IMR-90 (cell line): ENCODE results near the gene RNF34. TPM values are rescaled to one million over a fixed set of nuclear protein-coding genes. Genes with fewer than 3 reads are reported as not detected.

Experiments used
- ATAC-seq: fragments of 200-7000 bp; cut with Tn5 transposase; 2 replicates; pipeline ENCODE4 v1.9.1; 2020; ENCODE audit warnings: low read depth, mild to moderate bottlenecking, moderate library complexity
- BruUV-seq: library from RNA; stranded (reverse); fragments of 400-500 nt; replicated peaks from 2 replicates; lab custom pipeline; 2021; lab: Mats Ljungman, UMichigan
- CTCF ChIA-PET: fragments of 300-600 bp; formaldehyde crosslinking; extraction: SDS; loops from one replicate; lab custom pipeline; 2021; ENCODE audit warnings: antibody characterized with exemption; lab: Yijun Ruan, JAX
- POLR2A ChIA-PET: fragments of 300-600 bp; sonication (Branson Sonifier 250); formaldehyde crosslinking; loops from one replicate; lab custom pipeline; 2022; ENCODE audit warnings: antibody characterized with exemption; ENCODE audit not compliant: unreplicated experiment; lab: Charles Lee
- DNase-seq: peaks from one replicate; pipeline ENCODE4 v3.0.0; 2013
- H2AFZ ChIP-seq: replicated peaks from 2 replicates; pipeline ENCODE3; 2013; ENCODE audit warnings: low read length, mild to moderate bottlenecking; ENCODE audit not compliant: poor library complexity
- H2AK5ac ChIP-seq: 2 replicates; pipeline ENCODE4 v1.6.1; 2013; ENCODE audit warnings: low read depth, low read length, inconsistent platforms
- H2AK9ac ChIP-seq: replicated peaks from 2 replicates; pipeline ENCODE3; 2013; ENCODE audit warnings: mild to moderate bottlenecking, low read depth, low read length, moderate library complexity; ENCODE audit not compliant: poor library complexity
- H2BK120ac ChIP-seq: 2 replicates; pipeline ENCODE4 v1.6.1; 2013; ENCODE audit warnings: low read depth, low read length, inconsistent platforms
- H2BK15ac ChIP-seq: 3 replicates; pipeline ENCODE4 v1.6.1; 2013; ENCODE audit warnings: low read depth, low read length, inconsistent platforms
- H2BK20ac ChIP-seq: 2 replicates; pipeline ENCODE4 v1.6.1; 2013; ENCODE audit warnings: low read depth, mild to moderate bottlenecking, inconsistent platforms, low read length, moderate library complexity
- H2BK5ac ChIP-seq: 2 replicates; pipeline ENCODE4 v1.6.1; 2013; ENCODE audit warnings: mild to moderate bottlenecking, low read depth, low read length, inconsistent platforms; ENCODE audit not compliant: poor library complexity, severe bottlenecking
- H3K14ac ChIP-seq: replicated peaks from 2 replicates; pipeline ENCODE4 v1.6.1; 2013; ENCODE audit warnings: low read depth, low read length, inconsistent platforms
- H3K18ac ChIP-seq: 2 replicates; pipeline ENCODE4 v1.6.1; 2013; ENCODE audit warnings: low read depth, low read length, control low read depth
- H3K23ac ChIP-seq: 2 replicates; pipeline ENCODE4 v1.6.1; 2013; ENCODE audit warnings: low read depth, low read length, inconsistent platforms
- H3K27ac ChIP-seq: 2 replicates; pipeline ENCODE4 v1.5.1; 2013; ENCODE audit warnings: mild to moderate bottlenecking, control low read depth, low read length; ENCODE audit not compliant: insufficient read depth
- H3K27me3 ChIP-seq: 2 replicates; pipeline ENCODE4 v1.6.1; 2013; ENCODE audit warnings: low read length; ENCODE audit not compliant: control insufficient read depth, insufficient read depth
- H3K36me3 ChIP-seq: 2 replicates; pipeline ENCODE4 v1.6.1; 2013; ENCODE audit warnings: low read length, mixed read lengths; ENCODE audit not compliant: control insufficient read depth, insufficient read depth
- H3K4ac ChIP-seq: 2 replicates; pipeline ENCODE4 v1.6.1; 2013; ENCODE audit warnings: low read depth, low read length, inconsistent platforms
- H3K4me1 ChIP-seq: 2 replicates; pipeline ENCODE4 v1.6.1; 2013; ENCODE audit warnings: low read length, mixed read lengths; ENCODE audit not compliant: control insufficient read depth, insufficient read depth
- H3K4me2 ChIP-seq: 2 replicates; pipeline ENCODE4 v1.6.1; 2013; ENCODE audit warnings: low read depth, mild to moderate bottlenecking, control low read depth, low read length, moderate library complexity
- H3K4me3 ChIP-seq: 2 replicates; pipeline ENCODE4 v1.5.1; 2013; ENCODE audit warnings: low read depth, mild to moderate bottlenecking, control low read depth, low read length, moderate library complexity; ENCODE audit not compliant: insufficient read depth
- H3K56ac ChIP-seq: 2 replicates; pipeline ENCODE4 v1.6.1; 2013; ENCODE audit warnings: low read length, inconsistent platforms; ENCODE audit not compliant: insufficient read depth; ENCODE audit errors: extremely low read depth
- H3K79me1 ChIP-seq, 2 experiments: 2 replicates each; pipeline ENCODE4 v1.6.1; 2013; ENCODE audit warnings: low read length in 2 of 2, inconsistent platforms in 1 of 2, low read depth in 1 of 2
- H3K9ac ChIP-seq: 2 replicates; pipeline ENCODE4 v1.6.1; 2013; ENCODE audit warnings: low read depth, low read length, control low read depth
- H3K9me1 ChIP-seq: 2 replicates; pipeline ENCODE4 v1.6.1; 2013; ENCODE audit warnings: low read length, inconsistent platforms; ENCODE audit not compliant: insufficient read depth
- H3K9me3 ChIP-seq: 2 replicates; pipeline ENCODE4 v1.6.1; 2013; ENCODE audit warnings: low read length; ENCODE audit not compliant: control insufficient read depth, insufficient read depth
- H4K20me1 ChIP-seq: 2 replicates; pipeline ENCODE4 v1.6.1; 2013; ENCODE audit warnings: low read length, inconsistent platforms; ENCODE audit not compliant: insufficient read depth
- H4K5ac ChIP-seq: 2 replicates; pipeline ENCODE4 v1.6.1; 2013; ENCODE audit warnings: mild to moderate bottlenecking, low read depth, low read length, control low read depth
- H4K8ac ChIP-seq, 2 experiments: 2 replicates each; pipeline ENCODE4 v1.6.1; 2013; ENCODE audit warnings: low read depth in 2 of 2, low read length in 2 of 2, control low read depth in 1 of 2, inconsistent platforms in 1 of 2
- H4K91ac ChIP-seq: 2 replicates; pipeline ENCODE4 v1.6.1; 2013; ENCODE audit warnings: low read depth, low read length, inconsistent platforms; ENCODE audit not compliant: insufficient read depth
- ELK1 ChIP-seq: fragments of 150-350 bp; IDR thresholded peaks from 2 replicates; pipeline ENCODE4 v1.6.1; 2016; ENCODE audit warnings: low read depth, mild to moderate bottlenecking, low read length, moderate library complexity, borderline replicate concordance
- POLR2A ChIP-seq: IDR thresholded peaks from 2 replicates; pipeline ENCODE4 v1.6.1; 2012; ENCODE audit warnings: mild to moderate bottlenecking, low read depth, low read length
- SMC3 ChIP-seq: fragments of 150-350 bp; IDR thresholded peaks from 2 replicates; pipeline ENCODE4 v1.6.1; 2016; ENCODE audit warnings: low read depth, mild to moderate bottlenecking, antibody characterized with exemption, low read length, moderate library complexity
- USF2 ChIP-seq: fragments of 150-350 bp; IDR thresholded peaks from 2 replicates; pipeline ENCODE4 v1.6.1; 2017; ENCODE audit warnings: mild to moderate bottlenecking, antibody characterized with exemption, low read length, low read depth
- WGBS, 2 experiments: methylation state at CpG; one replicate each; pipeline versions ENCODE4 v1.1.5 to v1.1.7; 2013; ENCODE audit warnings: missing lambda C conversion rate in 2 of 2; ENCODE audit not compliant: insufficient read length in 1 of 2; ENCODE audit errors: extremely low coverage in 2 of 2; 5-methylcytosine and 5-hydroxymethylcytosine counted together
- dilution Hi-C: fragments of 300-500 bp; cut with HindIII; formaldehyde crosslinking; loops from one replicate; pipeline ENCODE4 v1.14.3; 2018; ENCODE audit warnings: low sequenced_read_pairs; ENCODE audit not compliant: unreplicated experiment
- in situ Hi-C: fragments of 300-500 bp; cut with MboI; formaldehyde crosslinking; loops from 3 replicates; pipeline ENCODE4 v1.14.3; 2019; ENCODE audit warnings: low sequenced_read_pairs, inconsistent platforms, mixed read lengths
- intact Hi-C: fragments of 100-400 bp; cut with micrococcal nuclease; formaldehyde crosslinking; loops from 2 replicates; pipeline ENCODE4 v1.10.0; 2022
- polyA plus RNA-seq, 3 experiments: library from polyadenylated mRNA; depleted of rRNA; stranded (reverse); fragments of >200 nt; gene quantifications; 2 replicates each; pipeline ENCODE4 v1.2.3, GENCODE V29; 2012; ENCODE audit warnings: low replicate concordance in 1 of 3
- total RNA-seq: library from RNA; depleted of rRNA; stranded (reverse); fragments of >200 nt; gene quantifications from 2 replicates; pipeline ENCODE4 v1.2.3, GENCODE V29; 2012

Gene RNF34
- total and polyA plus RNA-seq, 2 of the 4 experiments (the other 2 are of a cell fraction) = 33.2 to 69.5 TPM

DNA sequence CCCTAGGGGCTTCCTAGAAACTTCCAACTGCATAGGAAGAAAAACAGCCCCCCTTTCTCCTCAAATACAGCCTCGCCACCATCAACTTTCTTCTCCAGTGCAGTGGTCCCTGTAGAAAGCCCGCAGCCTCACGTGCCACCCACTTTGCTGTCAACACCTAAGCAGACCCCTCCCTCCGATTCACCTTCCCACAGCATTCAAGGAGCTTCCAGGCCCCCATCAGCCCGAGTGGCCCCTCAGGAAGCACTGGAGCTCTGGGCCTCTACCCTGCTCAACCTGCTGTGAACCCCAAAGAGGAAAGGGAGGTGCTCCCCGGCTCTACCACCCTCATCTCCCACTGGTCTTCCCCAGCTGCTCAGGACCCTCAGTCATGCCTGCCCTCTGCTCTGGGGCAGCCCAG is 55.0 kb downstream of the RNF34 start:
- Histone ChIP-seq H4K5ac (no peak overlapping the region), H2BK20ac (no peak overlapping the region), H3K27me3 (no peaks in the 10 kb centered on the region), H3K36me3 (peaks cover 9% of the 10 kb centered on the region), H4K91ac (no peak overlapping the region), H2BK5ac (no peak overlapping the region), H4K8ac (no peak overlapping the region), H2AK9ac (no peak overlapping the region), H2BK120ac (no peak overlapping the region), H3K79me1 (peaks cover 37 to 62% of the 10 kb centered on the region in 2 experiments), H2AFZ (no peak overlapping the region), H2AK5ac (no peak overlapping the region), H3K18ac (no peak overlapping the region), H3K27ac (no peak overlapping the region), H3K4me3 (no peak overlapping the region), H3K14ac (no peak overlapping the region), H3K23ac (no peak overlapping the region), H3K9ac (no peak overlapping the region), H3K56ac (no peak overlapping the region), H4K20me1 (peaks cover 43% of the 10 kb centered on the region), H2BK15ac (no peak overlapping the region), H3K4me1 (no peaks in the 10 kb centered on the region), H3K9me3 (no peaks in the 10 kb centered on the region), H3K4me2 (no peak overlapping the region), H3K9me1 (peaks cover 15% of the 10 kb centered on the region), H3K4ac (no peak overlapping the region)
- TF ChIP-seq ELK1 (no peak), USF2 (no peak), SMC3 (no peak), POLR2A (no peak)
- DNase-seq (no peak), ATAC-seq (no peak)
- dilution Hi-C loops = no loop called here
- CTCF ChIA-PET = no interaction called here
- in situ Hi-C loops = no loop called here
- POLR2A ChIA-PET = no interaction called here
- intact Hi-C loops = no loop called here
- BruUV-seq = no TSS peak
- WGBS, 2 experiments = no CpG with 5 or more reads among the region's 6 CpGs
